Thoracic aorta (tissue), 2 donors: Measurements from ENCODE around the gene UPP1. TPM values are rescaled to one million over a fixed set of nuclear protein-coding genes. Genes with fewer than 3 reads are reported as not detected.

Source experiments
- ATAC-seq: fragments of 150-250 bp; one replicate; pipeline ENCODE4 v1.8.0; 2017; ENCODE audit warnings: low read depth; ENCODE audit not compliant: insufficient number of reproducible peaks, low FRiP score
- DNase-seq: peaks from one replicate; pipeline ENCODE4 v3.0.0-alpha.2; 2020; ENCODE audit warnings: low spot score
- H3K27ac ChIP-seq, 2 donors: fragments of 200-600 bp; sonication (generic); 1 replicate in 1 of 2; 2 replicates in 1 of 2; pipeline ENCODE4 v1.5.1; 2016; ENCODE audit warnings: mild to moderate bottlenecking in 2 of 2, moderate library complexity in 2 of 2
- H3K27me3 ChIP-seq: fragments of 200-600 bp; sonication (generic); replicated peaks from 2 replicates; pipeline ENCODE4 v1.6.0; 2016; ENCODE audit warnings: mild to moderate bottlenecking; ENCODE audit not compliant: insufficient read depth
- H3K36me3 ChIP-seq: fragments of 200-600 bp; sonication (generic); one replicate; pipeline ENCODE4 v1.5.1; 2016
- H3K4me1 ChIP-seq, 2 donors: fragments of 200-600 bp; sonication (generic); 1 replicate in 1 of 2; 2 replicates in 1 of 2; pipeline versions ENCODE4 v1.5.1 to v1.6.0; 2016; ENCODE audit warnings: low read depth in 2 of 2, mild to moderate bottlenecking in 1 of 2; ENCODE audit not compliant: control insufficient read depth in 1 of 2
- H3K4me3 ChIP-seq: fragments of 200-600 bp; sonication (generic); 2 replicates; pipeline ENCODE4 v1.5.1; 2016; ENCODE audit warnings: mild to moderate bottlenecking
- H3K9me3 ChIP-seq: fragments of 200-600 bp; sonication (generic); 2 replicates; pipeline ENCODE4 v1.5.1; 2016
- total RNA-seq, 2 donors: library from RNA; depleted of rRNA; stranded (reverse); fragments of >200 nt; gene quantifications; one replicate each; pipeline versions ENCODE4 v1.1.0 to v1.2.3, GENCODE V29; 2016
- TF ChIP-seq, protein P1 (sequence below): fragments of 200-600 bp; sonication (generic); IDR thresholded peaks from one replicate; pipeline ENCODE4 v1.5.1; 2019; ENCODE audit warnings: antibody characterized with exemption

Gene UPP1
- total RNA-seq, 2 donors from 2014 or later = 18.0 to 66.1 TPM

DNA sequence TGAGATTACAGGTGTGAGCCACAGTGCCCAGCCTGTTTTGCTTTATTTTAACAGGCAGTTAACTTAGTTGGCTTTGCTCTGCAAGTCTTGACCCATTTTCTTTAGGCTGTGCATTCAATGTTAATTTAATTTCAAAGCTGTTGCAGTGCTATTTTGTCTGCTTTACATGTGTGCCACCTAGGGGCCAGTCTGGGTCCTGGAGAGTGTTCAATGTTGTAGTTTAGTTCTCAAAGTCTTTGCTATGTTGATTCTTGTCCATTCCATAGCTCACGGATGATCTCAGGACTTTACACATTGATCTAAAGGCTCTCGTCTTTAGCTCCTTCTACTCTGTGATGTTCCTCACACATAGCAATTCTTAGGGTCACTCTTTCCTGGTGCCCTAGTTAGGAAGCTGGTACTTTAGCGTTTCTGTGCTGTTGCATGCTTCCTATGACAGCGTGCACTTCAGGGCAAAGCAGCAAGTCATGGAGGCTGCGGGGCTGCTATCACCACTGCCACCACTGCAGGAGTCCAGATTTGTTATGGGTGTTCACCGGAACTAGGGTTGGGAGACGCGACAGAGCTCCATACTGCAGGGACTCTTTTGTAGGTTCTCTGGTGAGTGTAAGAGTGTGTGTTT, 65.8 kb downstream of the UPP1 start:
- ATAC-seq (no peak), DNase-seq (no peak)
- H3K27ac ChIP-seq = no peak overlapping the region

More for the DNA sequence above, 65.8 kb downstream of the UPP1 start:
- no peaks in the 10 kb centered on the region for H3K27me3 ChIP-seq
- TF ChIP-seq, protein P1, sequence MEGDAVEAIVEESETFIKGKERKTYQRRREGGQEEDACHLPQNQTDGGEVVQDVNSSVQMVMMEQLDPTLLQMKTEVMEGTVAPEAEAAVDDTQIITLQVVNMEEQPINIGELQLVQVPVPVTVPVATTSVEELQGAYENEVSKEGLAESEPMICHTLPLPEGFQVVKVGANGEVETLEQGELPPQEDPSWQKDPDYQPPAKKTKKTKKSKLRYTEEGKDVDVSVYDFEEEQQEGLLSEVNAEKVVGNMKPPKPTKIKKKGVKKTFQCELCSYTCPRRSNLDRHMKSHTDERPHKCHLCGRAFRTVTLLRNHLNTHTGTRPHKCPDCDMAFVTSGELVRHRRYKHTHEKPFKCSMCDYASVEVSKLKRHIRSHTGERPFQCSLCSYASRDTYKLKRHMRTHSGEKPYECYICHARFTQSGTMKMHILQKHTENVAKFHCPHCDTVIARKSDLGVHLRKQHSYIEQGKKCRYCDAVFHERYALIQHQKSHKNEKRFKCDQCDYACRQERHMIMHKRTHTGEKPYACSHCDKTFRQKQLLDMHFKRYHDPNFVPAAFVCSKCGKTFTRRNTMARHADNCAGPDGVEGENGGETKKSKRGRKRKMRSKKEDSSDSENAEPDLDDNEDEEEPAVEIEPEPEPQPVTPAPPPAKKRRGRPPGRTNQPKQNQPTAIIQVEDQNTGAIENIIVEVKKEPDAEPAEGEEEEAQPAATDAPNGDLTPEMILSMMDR = no peak
- no peak overlapping the region for H3K4me3 ChIP-seq
- no peaks in the 10 kb centered on the region for H3K36me3 ChIP-seq
- H3K4me1 ChIP-seq = no peaks in the 10 kb centered on the region
- H3K9me3 ChIP-seq = no peaks in the 10 kb centered on the region

Other genes starting within 250 kb of the UPP1 start
- under 1 TPM; 0.14 to 0.85 TPM for gene PKD1L1, start 140.8 kb upstream of the UPP1 start, total RNA-seq
- 10 to 100 TPM; 65.5 to 80.6 TPM for gene HUS1, start 109.7 kb upstream of the UPP1 start, total RNA-seq
- not detected for gene SUN3, start 60.2 kb upstream of the UPP1 start, total RNA-seq
- gene C7orf57, start 53.7 kb upstream of the UPP1 start, total RNA-seq = not detected
- gene ABCA13, start 82.2 kb downstream of the UPP1 start, total RNA-seq = not detected